ENCODE results near the gene LPCAT3.
A peak's percentile ranks its signal among the peaks of the same experiment; 100 is the strongest.

Gene LPCAT3

GRCh38 chr12:6929466-6930452 is 88.5 kb downstream of the LPCAT3 start:
- no peak for DNase-seq (ENCODE audit: low read depth)
- TF ChIP-seq, protein P1, sequence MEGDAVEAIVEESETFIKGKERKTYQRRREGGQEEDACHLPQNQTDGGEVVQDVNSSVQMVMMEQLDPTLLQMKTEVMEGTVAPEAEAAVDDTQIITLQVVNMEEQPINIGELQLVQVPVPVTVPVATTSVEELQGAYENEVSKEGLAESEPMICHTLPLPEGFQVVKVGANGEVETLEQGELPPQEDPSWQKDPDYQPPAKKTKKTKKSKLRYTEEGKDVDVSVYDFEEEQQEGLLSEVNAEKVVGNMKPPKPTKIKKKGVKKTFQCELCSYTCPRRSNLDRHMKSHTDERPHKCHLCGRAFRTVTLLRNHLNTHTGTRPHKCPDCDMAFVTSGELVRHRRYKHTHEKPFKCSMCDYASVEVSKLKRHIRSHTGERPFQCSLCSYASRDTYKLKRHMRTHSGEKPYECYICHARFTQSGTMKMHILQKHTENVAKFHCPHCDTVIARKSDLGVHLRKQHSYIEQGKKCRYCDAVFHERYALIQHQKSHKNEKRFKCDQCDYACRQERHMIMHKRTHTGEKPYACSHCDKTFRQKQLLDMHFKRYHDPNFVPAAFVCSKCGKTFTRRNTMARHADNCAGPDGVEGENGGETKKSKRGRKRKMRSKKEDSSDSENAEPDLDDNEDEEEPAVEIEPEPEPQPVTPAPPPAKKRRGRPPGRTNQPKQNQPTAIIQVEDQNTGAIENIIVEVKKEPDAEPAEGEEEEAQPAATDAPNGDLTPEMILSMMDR (IDR thresholded peaks at IDR 0.05; ENCODE audit: insufficient read depth, low read depth, low read length, missing control alignments), result no peak
- no peak overlapping the region; the same call in 1 of the 2 replicates for H3K4me3 ChIP-seq (ENCODE audit: low read depth, low read length)

DNA sequence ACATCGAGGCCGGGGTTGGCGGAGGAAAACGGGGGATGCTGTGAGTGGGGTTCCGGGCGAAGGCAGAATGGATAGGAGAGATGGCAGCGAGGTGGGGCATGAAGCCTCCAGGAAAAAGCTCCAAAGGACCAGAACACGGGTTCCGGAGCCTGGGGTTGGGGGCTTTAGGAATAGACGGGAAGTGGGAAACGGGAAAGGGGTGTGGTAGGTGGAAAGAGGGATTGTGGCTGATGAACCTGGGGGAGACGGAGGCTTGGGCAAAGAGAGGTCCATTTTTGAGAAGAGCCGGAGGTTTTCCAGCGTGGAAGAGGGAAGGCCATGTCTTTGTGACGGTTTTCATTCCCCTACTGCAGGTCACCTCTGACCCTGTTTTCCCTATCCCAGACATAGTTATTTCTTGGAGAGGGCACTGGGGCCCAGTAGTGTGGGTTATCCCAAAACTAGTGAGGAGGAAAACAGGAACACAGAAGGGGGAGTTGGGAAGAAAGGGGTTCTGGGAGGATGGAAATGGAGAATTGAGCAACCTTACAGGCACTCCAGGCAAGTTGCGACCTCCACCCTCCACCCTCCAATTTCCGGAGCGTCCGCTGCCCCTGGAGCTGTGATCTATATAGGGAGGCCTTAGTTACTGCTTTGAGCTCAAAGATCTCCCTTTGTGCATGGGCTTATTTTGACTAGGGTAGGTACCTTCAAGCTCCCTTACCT is 89.4 kb downstream of the LPCAT3 start:
- H3K4me3 ChIP-seq (ENCODE audit: low read depth, low read length), result peak overlapping the region; percentile 75
- DNase-seq (ENCODE audit: low read depth), result no peak
- TF ChIP-seq, protein P1 (IDR thresholded peaks at IDR 0.05; ENCODE audit: insufficient read depth, low read depth, low read length, missing control alignments), result no peak

DNA sequence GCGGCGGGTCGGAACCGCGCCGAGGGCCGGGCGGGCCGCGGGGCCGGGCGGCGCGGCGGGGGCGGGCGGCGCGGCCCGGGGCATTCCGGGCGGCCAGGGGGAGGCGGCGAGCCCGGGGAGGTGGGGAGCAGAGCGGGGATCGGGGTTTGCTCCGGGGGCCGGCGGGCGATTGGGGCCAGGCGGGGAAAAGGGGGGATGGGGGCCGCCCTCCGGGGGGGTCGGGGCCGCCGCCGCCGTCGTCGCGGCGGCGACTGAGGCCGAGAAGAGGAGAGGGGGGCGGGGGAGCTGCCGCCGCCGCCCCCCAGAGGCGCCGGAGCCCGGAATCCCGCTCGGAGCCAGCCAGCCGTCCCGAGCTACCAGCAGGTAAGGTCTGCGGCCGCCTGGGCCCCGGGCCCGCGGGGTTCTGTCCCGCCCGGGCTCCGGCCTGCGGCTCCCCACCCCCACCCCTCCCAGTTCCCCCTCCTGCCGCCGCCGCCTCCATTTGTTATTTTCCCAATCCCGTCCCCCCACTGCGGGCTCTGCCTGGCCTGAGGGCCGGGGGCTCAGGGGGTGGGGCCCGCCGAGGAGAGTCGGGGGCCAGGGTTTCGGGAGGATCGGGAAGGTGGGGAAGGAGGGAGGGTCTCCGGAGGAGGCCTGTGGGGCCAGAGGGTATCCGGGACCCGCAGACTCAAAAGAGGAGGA is 90.1 kb downstream of the LPCAT3 start:
- peak overlapping the region; percentile 75 for H3K4me3 ChIP-seq (ENCODE audit: low read depth, low read length)
- no peak for DNase-seq (ENCODE audit: low read depth)
- TF ChIP-seq, protein P1 (IDR thresholded peaks at IDR 0.05; ENCODE audit: insufficient read depth, low read depth, low read length, missing control alignments), result no peak

GRCh38 chr12:6927379-6928021 is 90.8 kb downstream of the LPCAT3 start, which contains the start of gene ATN1:
ATN1 (plus strand) TSS chr12:6927959; CDS start chr12:6934002, 6,043 bp downstream.
- H3K4me3 ChIP-seq (ENCODE audit: low read depth, low read length), result peak within 1 kb of the TSS; percentile 75
- no peak for DNase-seq (ENCODE audit: low read depth)
- TF ChIP-seq, protein P1 (IDR thresholded peaks at IDR 0.05; ENCODE audit: insufficient read depth, low read depth, low read length, missing control alignments), result no peak

All from GM12865 (cell line).